Right hindlimb (tissue), 1 donor: ENCODE results near the gene ANTKMT.
A peak's percentile ranks its signal among the peaks of the same experiment; 100 is the strongest.

Experiments used
- DNase-seq: peaks from one replicate; pipeline ENCODE4 v3.0.0-alpha.2; 2018

The ANTKMT gene

GRCh38 chr16:720990-721764 is at the start of gene ANTKMT:
TSS of gene ANTKMT (plus strand) at chr16:721146. CDS start at chr16:721275, 129 bp downstream.
- peak; percentile 83 for DNase-seq

DNA sequence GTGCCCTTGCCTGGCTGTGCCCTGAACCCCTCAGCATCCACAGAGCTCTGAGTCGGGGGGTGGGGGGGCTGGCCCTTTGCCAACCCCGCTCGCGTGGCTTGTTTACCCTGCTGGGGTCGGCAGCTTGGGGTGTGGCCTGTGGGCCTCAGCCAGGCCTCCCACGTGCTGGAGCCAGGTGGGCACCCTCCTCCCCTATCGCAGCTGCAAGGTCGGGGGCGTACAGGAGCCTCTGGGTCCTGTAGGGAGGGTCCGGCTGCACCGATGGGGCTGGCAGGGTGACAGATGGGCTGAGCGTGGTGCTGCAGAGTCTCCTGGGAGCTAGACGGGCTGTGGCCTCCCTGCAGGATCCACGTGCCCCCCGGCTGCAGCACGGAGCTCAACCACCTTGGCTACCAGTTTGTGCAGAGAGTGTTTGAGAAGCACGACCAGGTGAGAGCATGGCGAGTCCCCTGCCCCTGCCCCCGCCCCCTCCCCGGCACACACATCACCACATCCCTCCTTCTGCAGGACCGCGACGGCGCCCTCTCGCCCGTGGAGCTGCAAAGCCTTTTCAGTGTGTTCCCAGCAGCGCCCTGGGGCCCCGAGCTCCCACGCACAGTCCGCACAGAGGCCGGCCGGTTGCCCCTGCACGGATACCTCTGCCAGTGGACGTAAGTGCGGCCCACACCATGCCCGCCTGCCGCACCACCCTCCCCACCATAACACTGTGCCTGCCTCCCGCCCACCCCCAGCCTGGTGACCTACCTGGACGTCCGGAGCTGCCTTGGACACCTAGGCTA is 49.4 kb upstream of the ANTKMT start:
- no peak for DNase-seq

- no peak for DNase-seq
These were observed 48.6 kb upstream of the ANTKMT start for GRCh38 chr16:672371-672770.

GRCh38 chr16:672851-673250 is 48.1 kb upstream of the ANTKMT start:
- no peak for DNase-seq

DNA sequence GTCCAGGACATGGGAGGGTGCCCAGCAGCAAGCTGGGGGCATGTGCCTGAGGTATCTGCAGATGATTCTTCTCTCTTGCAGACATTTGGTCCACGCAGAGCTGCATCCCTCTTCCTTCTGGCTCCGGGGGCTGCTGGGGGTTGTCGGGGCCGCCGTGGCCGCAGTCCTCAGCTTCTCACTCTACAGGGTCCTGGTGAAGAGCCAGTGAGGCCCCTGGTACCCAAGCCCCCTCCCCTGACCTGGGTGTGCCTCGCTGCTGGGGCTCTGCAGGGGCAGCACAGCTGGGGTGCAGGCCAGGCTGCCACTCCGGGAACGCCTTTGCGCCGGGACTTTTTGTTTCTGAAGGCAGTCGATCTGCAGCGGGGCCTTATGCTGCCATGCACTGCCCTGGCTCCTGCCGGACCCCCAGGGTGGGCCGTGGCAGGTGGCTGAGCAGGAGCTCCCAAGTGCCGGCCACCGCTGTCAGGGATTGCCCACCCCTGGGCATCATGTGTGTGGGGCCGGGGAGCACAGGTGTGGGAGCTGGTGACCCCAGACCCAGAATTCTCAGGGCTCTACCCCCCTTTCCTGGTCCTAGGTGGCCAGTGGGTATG is 47.5 kb upstream of the ANTKMT start:
- DNase-seq = no peak

GRCh38 chr16:674214-674881 is 46.6 kb upstream of the ANTKMT start:
- no peak for DNase-seq

DNA sequence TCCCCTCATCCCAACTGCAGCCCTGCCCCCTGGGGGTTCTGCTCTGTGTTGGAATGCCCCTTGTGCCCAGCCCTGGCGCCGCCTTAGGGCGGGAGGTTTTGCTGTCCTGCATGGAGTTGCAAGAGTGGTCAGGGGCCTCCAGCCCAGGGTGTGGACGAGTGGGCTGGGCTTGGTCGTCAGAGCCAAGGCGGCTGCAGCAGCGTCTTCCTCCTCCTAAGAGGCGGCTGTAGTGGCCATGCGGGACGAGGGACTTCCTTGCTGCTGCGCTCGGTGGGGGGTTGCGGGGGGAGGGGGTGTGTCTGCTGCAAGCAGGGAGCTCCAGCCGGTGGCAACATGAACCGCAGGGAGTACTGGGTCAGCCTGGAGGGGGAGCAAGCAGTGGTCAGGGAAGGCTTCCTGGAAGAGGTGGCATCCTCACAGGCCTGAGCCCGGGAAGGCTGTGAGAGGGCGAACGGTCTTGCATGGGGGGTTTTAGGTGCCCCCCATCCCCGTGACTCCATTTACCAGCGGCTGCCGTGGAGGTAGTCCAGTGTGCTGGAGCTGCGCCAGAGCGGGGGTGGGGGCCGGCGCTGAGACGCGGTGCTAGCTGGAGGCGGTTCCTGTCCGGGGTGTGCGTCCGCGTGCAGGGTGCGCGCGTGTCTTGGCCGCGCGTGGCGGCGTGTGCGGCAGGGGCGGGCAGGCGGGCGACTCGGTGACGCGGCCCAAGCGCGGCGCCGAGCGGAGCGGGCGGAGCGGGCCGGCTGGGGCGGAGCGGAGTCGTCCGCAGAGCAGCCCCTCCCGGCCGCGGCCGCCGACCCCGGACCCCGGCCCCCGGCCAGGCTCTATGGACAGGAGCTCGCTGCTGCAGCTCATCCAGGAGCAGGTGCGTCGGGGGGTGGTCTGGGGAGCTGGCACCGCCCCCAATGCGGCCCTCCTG is 45.7 kb upstream of the ANTKMT start, which contains the start of gene RHBDL1:
RHBDL1 (plus strand) TSS at position 704 of the 916 bp plus-strand sequence; CDS start at position 824, 120 bp downstream.
- no peak for DNase-seq

DNA sequence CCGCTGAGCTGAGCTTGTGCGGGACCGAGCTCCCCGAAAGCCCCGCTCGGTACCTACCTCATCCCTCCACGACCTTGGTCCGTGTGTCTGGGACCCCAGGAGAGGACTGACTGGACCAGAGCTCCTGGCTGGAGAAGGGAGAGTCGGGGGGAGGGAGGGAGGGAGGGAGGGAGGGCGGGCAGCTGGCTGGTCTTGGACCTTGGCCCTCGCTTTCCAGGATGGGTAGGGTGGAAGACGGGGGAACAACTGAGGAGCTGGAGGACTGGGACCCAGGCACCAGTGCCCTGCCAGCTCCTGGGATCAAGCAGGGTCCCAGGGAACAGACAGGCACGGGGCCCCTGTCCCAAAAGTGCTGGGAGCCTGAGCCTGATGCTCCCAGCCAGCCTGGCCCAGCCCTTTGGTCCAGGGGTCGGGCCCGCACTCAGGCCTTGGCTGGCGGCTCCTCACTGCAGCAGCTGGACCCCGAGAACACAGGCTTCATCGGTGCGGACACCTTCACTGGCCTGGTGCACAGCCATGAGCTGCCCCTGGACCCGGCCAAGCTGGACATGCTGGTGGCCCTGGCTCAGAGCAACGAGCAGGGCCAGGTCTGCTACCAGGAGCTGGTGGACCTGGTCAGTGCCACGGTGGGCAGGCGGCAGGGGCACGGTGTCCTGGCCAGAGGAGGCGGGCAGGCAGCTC is 44.9 kb upstream of the ANTKMT start:
- no peak for DNase-seq

DNA sequence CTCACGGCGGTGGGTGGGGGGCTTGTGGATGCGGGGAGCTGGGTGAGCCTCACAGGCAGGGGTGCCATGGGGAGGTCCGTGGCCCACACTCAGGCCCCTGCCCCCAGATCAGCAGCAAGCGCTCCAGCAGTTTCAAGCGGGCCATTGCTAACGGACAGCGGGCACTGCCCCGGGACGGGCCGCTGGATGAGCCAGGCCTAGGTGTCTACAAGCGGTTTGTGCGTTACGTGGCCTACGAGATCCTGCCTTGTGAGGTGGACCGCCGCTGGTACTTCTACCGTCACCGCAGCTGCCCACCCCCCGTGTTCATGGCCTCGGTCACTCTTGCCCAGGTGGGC is 44.4 kb upstream of the ANTKMT start:
- no peak for DNase-seq

- DNase-seq = no peak
These were observed 44.0 kb upstream of the ANTKMT start for GRCh38 chr16:676913-677312.

- no peak for DNase-seq
These were observed 43.4 kb upstream of the ANTKMT start for GRCh38 chr16:677316-678190.

- DNase-seq = no peak
These were observed 42.6 kb upstream of the ANTKMT start for GRCh38 chr16:678209-678857.

DNA sequence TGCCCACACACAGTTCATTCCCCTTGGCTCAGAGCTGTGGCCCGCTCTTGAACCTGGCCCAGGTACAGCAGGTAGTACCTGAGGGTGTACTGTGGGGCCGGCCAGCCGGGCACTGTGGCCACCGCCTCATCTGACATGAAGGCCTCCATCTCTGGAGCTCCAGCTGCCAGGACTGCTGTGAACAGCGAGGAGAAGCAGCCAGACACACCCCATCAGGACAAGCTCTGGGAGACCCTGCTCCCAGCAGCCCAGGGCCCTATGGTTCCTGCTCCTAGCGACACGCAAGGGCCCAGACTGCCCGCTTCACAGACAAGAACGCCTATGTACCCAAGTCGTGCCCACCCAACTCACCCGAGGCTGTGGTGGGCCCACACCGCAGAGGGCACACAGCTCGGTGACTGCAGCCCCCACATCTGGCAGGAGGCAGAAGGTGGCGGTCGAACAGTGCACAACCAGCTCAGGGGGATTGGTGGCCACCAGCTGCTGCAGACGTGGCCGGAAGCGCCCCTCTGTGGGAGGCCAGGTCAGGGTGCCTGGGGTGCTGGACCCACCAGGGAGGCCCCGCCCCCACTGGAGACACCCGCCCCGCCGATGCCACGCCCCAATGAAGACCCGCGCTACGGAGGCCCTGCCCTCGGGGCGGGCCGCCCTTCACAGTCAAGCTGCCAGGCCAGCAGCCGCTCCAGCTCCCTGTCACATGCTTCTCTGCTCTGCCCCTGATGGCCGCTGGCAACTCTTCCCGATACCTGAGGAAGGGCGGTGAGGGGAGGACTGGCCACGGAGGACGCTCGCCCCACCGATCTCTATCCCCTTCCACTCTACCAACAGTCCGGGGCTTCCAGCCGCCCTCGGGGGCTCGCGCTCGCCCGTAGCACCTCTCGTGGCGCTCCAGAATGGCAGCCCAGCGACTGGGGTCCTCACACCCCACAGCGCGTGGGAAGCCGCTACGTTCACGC is 41.8 kb upstream of the ANTKMT start:
- peak; percentile 85 for DNase-seq

DNA sequence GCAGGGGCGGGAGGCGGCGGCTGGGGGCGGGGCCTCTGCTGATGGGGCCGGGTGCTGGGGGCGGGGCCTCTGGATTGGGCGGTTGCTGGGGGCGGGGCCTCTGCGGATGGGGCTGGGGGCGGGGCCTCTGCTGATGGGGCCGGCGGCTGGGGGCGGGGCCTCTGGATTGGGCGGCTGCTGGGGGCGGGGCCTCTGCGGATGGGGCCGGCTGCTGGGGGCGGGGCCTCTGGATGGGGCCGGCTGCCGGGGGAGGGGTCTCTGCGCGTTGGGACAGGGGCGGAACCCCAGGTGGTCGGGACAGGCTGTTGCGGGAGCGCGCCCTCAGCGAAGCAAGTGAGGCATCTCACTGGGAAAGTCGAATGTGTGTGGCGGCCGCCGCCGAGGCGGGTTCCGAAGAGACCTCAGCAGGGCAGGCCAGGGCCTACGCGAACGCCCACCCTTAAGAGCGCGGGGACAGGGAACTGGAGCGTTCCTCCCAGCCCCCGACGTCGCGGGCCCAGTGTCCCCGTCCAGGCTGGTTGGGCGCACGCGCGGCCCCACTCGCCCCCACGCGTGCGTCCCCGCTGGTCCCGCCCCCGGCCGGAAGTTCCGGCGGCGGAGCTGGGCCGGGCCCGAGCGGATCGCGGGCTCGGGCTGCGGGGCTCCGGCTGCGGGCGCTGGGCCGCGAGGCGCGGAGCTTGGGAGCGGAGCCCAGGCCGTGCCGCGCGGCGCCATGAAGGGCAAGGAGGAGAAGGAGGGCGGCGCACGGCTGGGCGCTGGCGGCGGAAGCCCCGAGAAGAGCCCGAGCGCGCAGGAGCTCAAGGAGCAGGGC is 40.9 kb upstream of the ANTKMT start, which contains the start of gene STUB1:
STUB1 (plus strand) TSS at position 597 of the 811 bp plus-strand sequence; CDS start at position 713, 116 bp downstream.
- peak; percentile 94 for DNase-seq

DNA sequence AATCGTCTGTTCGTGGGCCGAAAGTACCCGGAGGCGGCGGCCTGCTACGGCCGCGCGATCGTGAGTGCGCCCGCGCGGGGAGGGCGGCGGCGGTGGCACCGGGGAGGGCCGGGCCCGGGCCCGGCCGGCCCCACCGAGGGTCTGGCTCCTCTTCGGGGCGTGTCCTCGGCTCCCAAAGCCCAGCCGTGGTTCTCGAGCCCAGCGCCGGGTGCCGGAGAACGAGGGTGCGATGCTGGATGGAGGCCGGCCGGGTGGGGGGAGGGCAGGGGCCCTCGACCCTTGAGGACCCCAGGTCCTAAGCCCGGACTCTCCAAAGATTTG is 40.4 kb upstream of the ANTKMT start:
- DNase-seq = no peak

GRCh38 chr16:680967-681745 is 39.8 kb upstream of the ANTKMT start:
- DNase-seq = no peak
